HG02798 (cell line): ENCODE measurements around the gene PDZK1.
"Not testable (repeated sequence)": the region's sequence is repeated elsewhere in the genome, so short reads cannot be mapped to it uniquely, and the experiment has no call there.

ENCODE experiments used
- ATAC-seq: cut with Tn5 transposase; IDR thresholded peaks from one replicate; pipeline ENCODE4 v1.9.1; 2021; ENCODE audit warnings: mild to moderate bottlenecking; ENCODE audit not compliant: unreplicated experiment, poor library complexity

Gene PDZK1

GRCh38 chr1:145665015-145665414 is 42.2 kb downstream of the PDZK1 start:
- ATAC-seq, result not testable (repeated sequence)

GRCh38 chr1:145662502-145662901 is 44.7 kb downstream of the PDZK1 start:
- ATAC-seq, result not testable (repeated sequence)

GRCh38 chr1:145656245-145656943 is 50.8 kb downstream of the PDZK1 start:
- not testable (repeated sequence) for ATAC-seq

GRCh38 chr1:145643990-145644389 is 63.2 kb downstream of the PDZK1 start:
- not testable (repeated sequence) for ATAC-seq

DNA sequence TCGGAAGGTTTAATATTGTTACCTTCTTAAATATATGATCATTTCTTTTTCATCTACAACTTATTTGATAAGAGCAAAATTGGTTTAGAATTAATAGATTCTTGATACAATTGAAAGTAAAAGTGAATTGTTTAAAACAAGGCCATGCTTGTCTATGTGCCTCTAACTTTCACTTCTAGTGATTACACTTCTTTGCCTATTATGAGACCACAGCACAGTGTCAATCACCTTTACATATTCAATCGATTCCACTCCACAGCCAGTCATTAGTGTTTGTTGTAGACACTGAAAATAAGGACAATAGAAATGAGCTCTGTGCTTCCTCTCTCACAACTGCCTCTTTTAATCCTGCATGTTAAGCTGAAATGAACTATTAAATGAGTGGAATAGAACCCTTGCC is 65.3 kb downstream of the PDZK1 start:
- ATAC-seq, result not testable (repeated sequence)

- not testable (repeated sequence) for ATAC-seq
Measured at GRCh38 chr1:145636237-145636636, 70.9 kb downstream of the PDZK1 start.

- not testable (repeated sequence) for ATAC-seq
Measured at GRCh38 chr1:145622177-145622576, 85.0 kb downstream of the PDZK1 start.
